GM23248 (cell line): Measurements from ENCODE around the gene ZYX. TPM values are rescaled to one million over a fixed set of nuclear protein-coding genes. Genes with fewer than 3 reads are reported as not detected.

Experiments used
- DNase-seq: peaks from one replicate; pipeline ENCODE4 v3.0.0-alpha.2; 2015
- H2AFZ ChIP-seq: fragments of 200-600 bp; sonication (generic); 2 replicates; pipeline ENCODE4 v1.6.1; 2016; ENCODE audit warnings: antibody characterized with exemption
- H3F3A ChIP-seq: fragments of 200-600 bp; sonication (generic); 2 replicates; pipeline ENCODE4 v1.6.1; 2016; ENCODE audit warnings: mild to moderate bottlenecking, antibody characterized with exemption, mixed run types; ENCODE audit not compliant: insufficient read depth
- H3K27ac ChIP-seq: fragments of 200-600 bp; sonication (generic); 2 replicates; pipeline ENCODE4 v1.5.1; 2016; ENCODE audit warnings: mild to moderate bottlenecking
- H3K27me3 ChIP-seq: fragments of 200-600 bp; sonication (generic); replicated peaks from 2 replicates; pipeline ENCODE4 v1.6.1; 2016; ENCODE audit warnings: mild to moderate bottlenecking; ENCODE audit not compliant: insufficient read depth
- H3K36me3 ChIP-seq: fragments of 200-600 bp; sonication (generic); 2 replicates; pipeline ENCODE4 v1.6.1; 2016; ENCODE audit warnings: low read depth, mild to moderate bottlenecking
- H3K4me1 ChIP-seq: fragments of 200-600 bp; sonication (generic); 2 replicates; pipeline ENCODE4 v1.6.1; 2016; ENCODE audit warnings: mild to moderate bottlenecking; ENCODE audit not compliant: insufficient read depth
- H3K4me2 ChIP-seq: fragments of 200-600 bp; sonication (generic); one replicate; pipeline ENCODE4 v1.6.1; 2016; ENCODE audit warnings: mild to moderate bottlenecking; ENCODE audit not compliant: unreplicated experiment
- H3K4me3 ChIP-seq: fragments of 200-600 bp; sonication (generic); 2 replicates; pipeline ENCODE4 v1.5.1; 2016; ENCODE audit warnings: mild to moderate bottlenecking
- H3K79me2 ChIP-seq: fragments of 200-600 bp; sonication (generic); 2 replicates; pipeline ENCODE4 v1.6.1; 2016; ENCODE audit warnings: mild to moderate bottlenecking; ENCODE audit not compliant: insufficient read depth
- H3K9ac ChIP-seq: fragments of 200-600 bp; sonication (generic); 2 replicates; pipeline ENCODE4 v1.6.1; 2016; ENCODE audit warnings: mild to moderate bottlenecking
- H3K9me2 ChIP-seq: fragments of 200-600 bp; sonication (generic); 2 replicates; pipeline ENCODE4 v1.6.1; 2016; ENCODE audit warnings: mixed run types, mild to moderate bottlenecking, moderate library complexity; ENCODE audit not compliant: insufficient read depth
- H3K9me3 ChIP-seq: fragments of 200-600 bp; sonication (generic); one replicate; pipeline ENCODE4 v1.6.1; 2017; ENCODE audit warnings: low read depth
- H4K20me1 ChIP-seq: fragments of 200-600 bp; sonication (generic); 2 replicates; pipeline ENCODE4 v1.6.0; 2016; ENCODE audit not compliant: insufficient read depth
- EZH2 ChIP-seq: fragments of 200-600 bp; sonication (generic); IDR thresholded peaks from 2 replicates; pipeline ENCODE4 v1.6.1; 2018; ENCODE audit warnings: antibody characterized with exemption, mild to moderate bottlenecking; ENCODE audit not compliant: insufficient read depth, poor library complexity, severe bottlenecking
- EZH2phosphoT487 ChIP-seq: fragments of 200-600 bp; sonication (generic); IDR thresholded peaks from 2 replicates; pipeline ENCODE4 v1.6.1; 2018; ENCODE audit warnings: antibody characterized with exemption, moderate library complexity, mild to moderate bottlenecking, low read depth; ENCODE audit not compliant: insufficient read depth
- WGBS, 2 experiments: methylation state at CpG; one replicate each; pipeline ENCODE4 v1.1.6; 2015 to 2017; ENCODE audit warnings: low lambda C conversion rate in 2 of 2, low coverage in 1 of 2; ENCODE audit errors: missing lambda C conversion rate in 2 of 2; 5-methylcytosine and 5-hydroxymethylcytosine counted together
- in situ Hi-C: fragments of 300-500 bp; cut with MboI; formaldehyde crosslinking; loops from 2 replicates; pipeline ENCODE4 v1.15.0; 2020
- polyA plus RNA-seq: library from polyadenylated mRNA; unstranded; fragments of >200 nt; fragmentation: Nextera tagmentation; extraction: Ambion mirVana; gene quantifications from 2 replicates; pipeline ENCODE4 v1.2.1, GENCODE V29; 2016
- total RNA-seq: library from RNA; depleted of rRNA; stranded (reverse); fragments of >200 nt; shearing (Covaris generic); gene quantifications from 2 replicates; pipeline ENCODE4 v1.2.3, GENCODE V29; 2014

The ZYX gene
- total and polyA plus RNA-seq, 2 experiments from 2014 or later: 148 to 380 TPM

DNA sequence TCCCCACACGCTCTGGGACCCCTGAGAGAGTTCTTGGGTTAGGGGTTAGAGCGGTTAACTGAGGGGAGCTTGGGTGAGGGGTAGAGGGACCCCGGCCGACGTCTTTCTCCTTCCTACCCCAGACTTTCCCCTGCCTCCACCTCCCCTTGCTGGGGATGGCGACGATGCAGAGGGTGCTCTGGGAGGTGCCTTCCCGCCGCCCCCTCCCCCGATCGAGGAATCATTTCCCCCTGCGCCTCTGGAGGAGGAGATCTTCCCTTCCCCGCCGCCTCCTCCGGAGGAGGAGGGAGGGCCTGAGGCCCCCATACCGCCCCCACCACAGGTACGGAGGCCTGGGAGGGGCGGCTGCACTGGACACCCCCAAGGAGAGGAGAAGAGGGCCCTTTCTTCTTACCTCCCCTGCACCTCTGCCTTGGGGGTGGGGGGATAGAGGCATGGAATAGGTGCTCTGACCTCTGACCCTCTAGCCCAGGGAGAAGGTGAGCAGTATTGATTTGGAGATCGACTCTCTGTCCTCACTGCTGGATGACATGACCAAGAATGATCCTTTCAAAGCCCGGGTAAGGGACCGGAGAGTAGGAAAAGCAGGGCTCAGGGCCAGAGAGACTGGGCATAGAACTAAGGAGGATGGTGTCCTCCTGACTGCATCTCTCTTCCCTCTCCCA is 1.1 kb downstream of the ZYX start:
- peaks cover 5% of the 10 kb centered on the region; the same call in 1 of the 2 replicates for H3K36me3 ChIP-seq
- no peak for TF ChIP-seq EZH2
- no peak for TF ChIP-seq EZH2phosphoT487

DNA sequence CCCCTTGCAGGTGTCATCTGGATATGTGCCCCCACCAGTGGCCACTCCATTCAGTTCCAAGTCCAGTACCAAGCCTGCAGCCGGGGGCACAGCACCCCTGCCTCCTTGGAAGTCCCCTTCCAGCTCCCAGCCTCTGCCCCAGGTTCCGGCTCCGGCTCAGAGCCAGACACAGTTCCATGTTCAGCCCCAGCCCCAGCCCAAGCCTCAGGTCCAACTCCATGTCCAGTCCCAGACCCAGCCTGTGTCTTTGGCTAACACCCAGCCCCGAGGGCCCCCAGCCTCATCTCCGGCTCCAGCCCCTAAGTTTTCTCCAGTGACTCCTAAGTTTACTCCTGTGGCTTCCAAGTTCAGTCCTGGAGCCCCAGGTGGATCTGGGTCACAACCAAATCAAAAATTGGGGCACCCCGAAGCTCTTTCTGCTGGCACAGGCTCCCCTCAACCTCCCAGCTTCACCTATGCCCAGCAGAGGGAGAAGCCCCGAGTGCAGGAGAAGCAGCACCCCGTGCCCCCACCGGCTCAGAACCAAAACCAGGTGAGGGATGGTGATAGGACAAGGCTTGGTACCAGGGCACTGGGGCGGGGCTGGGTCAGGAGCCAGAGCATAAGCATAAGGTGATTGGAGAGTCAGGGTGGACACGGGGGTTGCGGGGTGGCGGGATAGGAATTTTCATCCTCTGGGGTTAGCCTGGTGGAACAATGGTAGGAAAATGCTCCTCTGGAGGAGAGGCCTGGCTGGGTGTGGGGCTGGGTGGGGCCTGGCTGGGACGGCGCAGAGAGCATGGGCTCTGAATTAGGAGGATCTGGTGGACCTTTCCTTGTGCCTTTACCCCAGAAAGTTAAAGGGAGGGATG is 1.9 kb downstream of the ZYX start:
- H3K9me2 ChIP-seq: no peaks in the 10 kb centered on the region
- peak overlapping the region; percentile 98; the same call in 1 of the 2 replicates for H3K27ac ChIP-seq
- whole genome bisulfite sequencing, 2 experiments: 74 to 78% methylated on average over 12 to 15 of the region's 15 CpGs
- no peaks in the 10 kb centered on the region for H3K9me3 ChIP-seq
- H3K4me3 ChIP-seq: peak overlapping the region; percentile 98
- H3K4me2 ChIP-seq: peak overlapping the region; percentile 99
- peaks cover 87% of the 10 kb centered on the region for H3K79me2 ChIP-seq
- H3F3A ChIP-seq: peaks cover 58% of the 10 kb centered on the region
- TF ChIP-seq EZH2: no peak
- TF ChIP-seq EZH2phosphoT487: no peak
- H2AFZ ChIP-seq: no peak overlapping the region
- in situ Hi-C loops: no loop called here
- DNase-seq: no peak
- peaks cover 5% of the 10 kb centered on the region; the same call in 1 of the 2 replicates for H3K36me3 ChIP-seq
- peak overlapping the region; percentile 98 for H3K9ac ChIP-seq
- peaks cover 38% of the 10 kb centered on the region for H3K4me1 ChIP-seq
- H4K20me1 ChIP-seq: peaks cover 25% of the 10 kb centered on the region
- no peaks in the 10 kb centered on the region for H3K27me3 ChIP-seq

More for the DNA sequence above, 1.1 kb downstream of the ZYX start:
- in situ Hi-C loops: no loop called here
- Histone ChIP-seq H2AFZ (no peak overlapping the region), H3K4me1 (peaks cover 38% of the 10 kb centered on the region), H3K4me2 (peak overlapping the region; percentile 99), H3K9ac (peak overlapping the region; percentile 98), H3K27ac (peak overlapping the region; percentile 98), H3K4me3 (peak overlapping the region; percentile 98), H4K20me1 (peaks cover 25% of the 10 kb centered on the region), H3K9me2 (no peaks in the 10 kb centered on the region), H3K27me3 (no peaks in the 10 kb centered on the region), H3K79me2 (peaks cover 84% of the 10 kb centered on the region), H3K9me3 (no peaks in the 10 kb centered on the region), H3F3A (peaks cover 50% of the 10 kb centered on the region)
- peak; percentile 27 for DNase-seq
- 1 to 2% methylated on average over 15 to 17 of the region's 21 CpGs for WGBS, 2 experiments

DNA sequence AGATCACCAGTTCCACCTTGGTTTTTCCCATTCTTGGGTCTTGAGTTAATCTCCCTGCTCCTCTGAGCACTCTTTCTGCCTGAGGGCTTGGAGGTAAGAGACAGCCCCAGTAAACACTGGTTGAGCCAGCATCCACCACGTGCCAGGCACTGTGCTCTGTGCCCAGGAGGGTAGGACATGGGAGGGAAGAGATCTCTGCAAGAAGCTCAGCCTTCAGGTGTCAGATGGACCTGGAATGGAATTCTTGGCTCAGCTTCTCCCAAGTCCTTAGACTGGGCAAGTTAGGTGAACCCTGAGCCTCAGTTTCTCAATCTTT is 2.5 kb downstream of the ZYX start:
- Histone ChIP-seq H3F3A (peaks cover 63% of the 10 kb centered on the region), H3K9me3 (no peaks in the 10 kb centered on the region), H3K4me3 (peak overlapping the region; percentile 98), H3K36me3 (peaks cover 5% of the 10 kb centered on the region; the same call in 1 of the 2 replicates), H3K9me2 (no peaks in the 10 kb centered on the region), H2AFZ (no peak overlapping the region), H3K4me1 (peaks cover 38% of the 10 kb centered on the region), H3K4me2 (peak overlapping the region; percentile 99), H3K27ac (peak overlapping the region; percentile 53), H3K27me3 (no peaks in the 10 kb centered on the region), H4K20me1 (peaks cover 25% of the 10 kb centered on the region), H3K79me2 (peaks cover 87% of the 10 kb centered on the region), H3K9ac (peak overlapping the region; percentile 98)
- 0% methylated on average over 1 of the region's 1 CpG for WGBS, 2 experiments
- in situ Hi-C loops: no loop called here
- TF ChIP-seq EZH2 (no peak), EZH2phosphoT487 (no peak)
- DNase-seq: peak; percentile 20

DNA sequence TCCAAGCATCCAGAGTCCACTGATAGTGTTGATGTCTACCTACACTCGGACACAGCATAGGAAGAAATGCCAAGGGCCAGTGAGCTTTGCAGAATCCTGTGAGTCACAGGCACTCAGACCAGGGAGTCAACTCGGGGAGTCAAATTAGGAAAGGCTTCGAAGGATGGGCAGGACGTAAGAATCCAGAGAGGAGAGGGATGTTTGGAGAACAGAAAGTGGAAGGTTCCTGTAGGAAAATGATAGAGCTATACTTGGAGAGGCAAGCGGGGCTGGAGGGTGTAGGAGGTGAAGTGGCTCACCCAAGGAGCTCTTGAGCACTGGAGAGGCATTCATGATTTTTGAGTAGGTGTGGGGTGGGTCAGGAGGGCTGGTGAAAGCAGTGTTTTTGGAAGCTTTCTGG is 3.0 kb downstream of the ZYX start:
- H3K9ac ChIP-seq: peak overlapping the region; percentile 98
- peak; percentile 82 for DNase-seq
- H4K20me1 ChIP-seq: peaks cover 25% of the 10 kb centered on the region

More for the DNA sequence above, 3.0 kb downstream of the ZYX start:
- H3F3A ChIP-seq: peaks cover 64% of the 10 kb centered on the region
- no peaks in the 10 kb centered on the region for H3K9me3 ChIP-seq
- peak overlapping the region; percentile 98 for H3K4me3 ChIP-seq
- no peaks in the 10 kb centered on the region for H3K9me2 ChIP-seq
- peaks cover 82% of the 10 kb centered on the region for H3K79me2 ChIP-seq
- H3K4me2 ChIP-seq: peak overlapping the region; percentile 99
- in situ Hi-C loops: no loop called here
- H3K27me3 ChIP-seq: no peaks in the 10 kb centered on the region
- no peak overlapping the region for H2AFZ ChIP-seq
- H3K27ac ChIP-seq: peak overlapping the region; percentile 53
- peaks cover 10% of the 10 kb centered on the region; the same call in 1 of the 2 replicates for H3K36me3 ChIP-seq
- 19 to 36% methylated on average over 5 of the region's 5 CpGs for WGBS, 2 experiments
- H3K4me1 ChIP-seq: peaks cover 32% of the 10 kb centered on the region
- TF ChIP-seq EZH2 (no peak), EZH2phosphoT487 (no peak)
